Measurements from ENCODE around the gene RBM5.

Gene RBM5

DNA sequence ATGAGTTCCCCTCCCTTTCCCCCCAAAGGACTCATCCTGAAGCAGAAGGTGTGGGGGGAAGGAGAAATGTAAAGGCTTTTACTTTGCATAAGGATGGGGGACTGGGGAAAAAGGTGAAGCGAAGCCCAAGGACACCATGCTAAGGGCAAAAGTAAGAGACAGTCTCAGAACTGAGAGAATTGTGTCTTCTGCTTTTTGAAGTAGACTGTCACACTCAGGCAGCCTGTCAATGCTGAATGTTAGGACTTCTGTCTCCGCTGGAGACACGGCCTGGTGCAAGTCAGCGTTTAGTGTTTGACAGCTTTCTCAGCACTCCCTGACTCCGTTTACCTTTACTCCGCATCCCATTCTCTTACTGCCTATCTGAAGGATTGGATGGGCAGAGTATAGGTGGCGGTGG lies 13.8 kb downstream of the RBM5 start:
- ATAC-seq (ENCODE audit: low read depth) (no peak), DNase-seq (ENCODE audit: low spot score) (no peak)
- TF ChIP-seq, protein P1, sequence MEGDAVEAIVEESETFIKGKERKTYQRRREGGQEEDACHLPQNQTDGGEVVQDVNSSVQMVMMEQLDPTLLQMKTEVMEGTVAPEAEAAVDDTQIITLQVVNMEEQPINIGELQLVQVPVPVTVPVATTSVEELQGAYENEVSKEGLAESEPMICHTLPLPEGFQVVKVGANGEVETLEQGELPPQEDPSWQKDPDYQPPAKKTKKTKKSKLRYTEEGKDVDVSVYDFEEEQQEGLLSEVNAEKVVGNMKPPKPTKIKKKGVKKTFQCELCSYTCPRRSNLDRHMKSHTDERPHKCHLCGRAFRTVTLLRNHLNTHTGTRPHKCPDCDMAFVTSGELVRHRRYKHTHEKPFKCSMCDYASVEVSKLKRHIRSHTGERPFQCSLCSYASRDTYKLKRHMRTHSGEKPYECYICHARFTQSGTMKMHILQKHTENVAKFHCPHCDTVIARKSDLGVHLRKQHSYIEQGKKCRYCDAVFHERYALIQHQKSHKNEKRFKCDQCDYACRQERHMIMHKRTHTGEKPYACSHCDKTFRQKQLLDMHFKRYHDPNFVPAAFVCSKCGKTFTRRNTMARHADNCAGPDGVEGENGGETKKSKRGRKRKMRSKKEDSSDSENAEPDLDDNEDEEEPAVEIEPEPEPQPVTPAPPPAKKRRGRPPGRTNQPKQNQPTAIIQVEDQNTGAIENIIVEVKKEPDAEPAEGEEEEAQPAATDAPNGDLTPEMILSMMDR (IDR thresholded peaks at IDR 0.05; ENCODE audit: poor library complexity, severe bottlenecking), result no peak
- Histone ChIP-seq H3K4me1 (ENCODE audit: insufficient read depth, poor library complexity, severe bottlenecking) (no peaks in the 10 kb centered on the region), H3K27ac (ENCODE audit: poor library complexity, severe bottlenecking) (no peak overlapping the region), H3K9me3 (ENCODE audit: severe bottlenecking) (no peaks in the 10 kb centered on the region), H3K4me3 (ENCODE audit: severe bottlenecking) (no peak overlapping the region), H3K27me3 (ENCODE audit: insufficient read depth, poor library complexity, severe bottlenecking) (no peaks in the 10 kb centered on the region), H3K36me3 (ENCODE audit: low read depth) (peaks cover 99% of the 10 kb centered on the region)

DNA sequence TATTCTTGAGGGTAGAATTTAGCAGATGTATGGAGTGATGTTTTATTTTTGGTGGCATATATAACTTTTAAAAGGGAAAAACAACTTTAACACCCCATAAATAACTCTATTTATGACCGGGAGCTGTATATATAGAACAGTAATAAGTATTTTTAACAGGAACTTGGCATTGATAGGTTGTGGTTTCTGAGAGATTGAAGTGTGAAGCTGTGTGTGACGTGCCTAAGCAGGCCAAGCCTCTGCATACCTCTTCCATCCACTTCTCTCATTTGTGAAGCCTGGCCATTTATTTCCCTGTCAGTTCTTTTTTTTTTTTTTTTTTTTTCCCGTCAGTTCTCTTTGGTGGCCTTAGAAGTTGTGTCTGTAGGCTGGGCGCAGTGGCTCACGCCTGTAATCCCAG lies 23.0 kb downstream of the RBM5 start:
- H3K36me3 ChIP-seq (ENCODE audit: low read depth), result peaks cover 95% of the 10 kb centered on the region
- H3K9me3 ChIP-seq (ENCODE audit: severe bottlenecking), result no peaks in the 10 kb centered on the region
- ATAC-seq (ENCODE audit: low read depth), result no peak
- H3K27ac ChIP-seq (ENCODE audit: poor library complexity, severe bottlenecking), result no peak overlapping the region
- H3K4me1 ChIP-seq (ENCODE audit: insufficient read depth, poor library complexity, severe bottlenecking), result no peaks in the 10 kb centered on the region
- H3K27me3 ChIP-seq (ENCODE audit: insufficient read depth, poor library complexity, severe bottlenecking), result no peaks in the 10 kb centered on the region
- TF ChIP-seq, protein P1 (IDR thresholded peaks at IDR 0.05; ENCODE audit: poor library complexity, severe bottlenecking), result no peak
- no peak overlapping the region for H3K4me3 ChIP-seq (ENCODE audit: severe bottlenecking)
- no peak for DNase-seq (ENCODE audit: low spot score)

DNA sequence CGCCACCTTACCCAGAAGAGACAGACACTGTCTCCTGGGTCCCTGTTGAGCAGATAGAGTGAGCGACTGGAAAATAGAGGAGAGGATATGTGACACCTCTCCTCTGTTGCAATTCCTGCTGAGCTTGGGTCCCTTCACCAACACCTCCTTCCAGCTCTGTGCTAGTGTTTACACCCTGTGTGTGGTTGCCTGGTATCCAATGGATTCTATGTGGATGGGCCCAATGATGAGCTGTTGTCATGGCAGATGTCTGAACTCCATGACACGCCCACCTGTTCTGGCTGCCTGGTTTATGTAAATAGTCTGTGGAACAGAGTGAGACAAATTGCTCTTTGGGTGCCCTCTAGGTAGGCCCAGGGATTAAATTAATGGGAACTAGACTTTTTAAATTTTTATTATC lies 23.7 kb downstream of the RBM5 start:
- Histone ChIP-seq H3K4me1 (ENCODE audit: insufficient read depth, poor library complexity, severe bottlenecking) (no peaks in the 10 kb centered on the region), H3K4me3 (ENCODE audit: severe bottlenecking) (no peak overlapping the region), H3K27ac (ENCODE audit: poor library complexity, severe bottlenecking) (no peak overlapping the region), H3K9me3 (ENCODE audit: severe bottlenecking) (no peaks in the 10 kb centered on the region), H3K36me3 (ENCODE audit: low read depth) (peaks cover 95% of the 10 kb centered on the region), H3K27me3 (ENCODE audit: insufficient read depth, poor library complexity, severe bottlenecking) (no peaks in the 10 kb centered on the region)
- DNase-seq (ENCODE audit: low spot score) (no peak), ATAC-seq (ENCODE audit: low read depth) (peak; percentile 43; the same call in 1 of the 3 replicates)
- TF ChIP-seq, protein P1 (IDR thresholded peaks at IDR 0.05; ENCODE audit: poor library complexity, severe bottlenecking), result no peak

DNA sequence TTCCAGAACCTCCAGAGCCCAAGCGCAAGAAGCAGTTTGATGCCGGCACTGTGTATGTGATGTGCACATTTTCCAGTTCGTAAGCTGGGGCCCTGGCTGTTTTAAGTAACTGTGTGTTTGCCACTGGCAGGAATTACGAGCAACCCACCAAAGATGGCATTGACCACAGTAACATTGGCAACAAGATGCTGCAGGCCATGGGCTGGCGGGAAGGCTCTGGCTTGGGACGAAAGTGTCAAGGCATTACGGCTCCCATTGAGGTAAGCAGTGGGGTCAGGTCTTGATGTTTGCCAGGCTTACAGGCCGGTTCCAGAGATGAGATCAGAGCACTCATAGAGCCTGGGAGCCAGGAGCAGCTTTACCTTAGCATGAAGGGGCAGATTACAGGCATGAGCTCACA lies 28.4 kb downstream of the RBM5 start:
- Histone ChIP-seq H3K4me1 (ENCODE audit: insufficient read depth, poor library complexity, severe bottlenecking) (peaks cover 4% of the 10 kb centered on the region), H3K36me3 (ENCODE audit: low read depth) (peaks cover 69% of the 10 kb centered on the region), H3K27me3 (ENCODE audit: insufficient read depth, poor library complexity, severe bottlenecking) (no peaks in the 10 kb centered on the region), H3K4me3 (ENCODE audit: severe bottlenecking) (no peak overlapping the region), H3K27ac (ENCODE audit: poor library complexity, severe bottlenecking) (no peak overlapping the region), H3K9me3 (ENCODE audit: severe bottlenecking) (no peaks in the 10 kb centered on the region)
- DNase-seq (ENCODE audit: low spot score) (no peak), ATAC-seq (ENCODE audit: low read depth) (no peak)
- TF ChIP-seq, protein P1 (IDR thresholded peaks at IDR 0.05; ENCODE audit: poor library complexity, severe bottlenecking), result no peak

DNA sequence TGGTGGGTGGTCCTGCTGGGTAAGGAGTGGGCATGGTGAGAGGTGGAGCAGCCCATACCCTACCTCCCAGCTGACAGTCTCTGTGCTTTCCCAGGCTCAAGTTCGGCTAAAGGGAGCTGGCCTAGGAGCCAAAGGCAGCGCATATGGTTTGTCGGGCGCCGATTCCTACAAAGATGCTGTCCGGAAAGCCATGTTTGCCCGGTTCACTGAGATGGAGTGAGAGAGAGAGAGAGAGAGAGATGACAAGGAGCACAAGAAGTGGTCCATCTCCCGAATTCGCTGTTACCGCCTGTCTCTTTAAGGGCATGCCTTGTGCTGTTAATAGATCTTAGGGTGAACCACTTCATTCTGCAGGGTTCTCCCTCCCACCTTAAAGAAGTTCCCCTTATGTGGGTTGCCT lies 29.5 kb downstream of the RBM5 start:
- no peak overlapping the region for H3K27ac ChIP-seq (ENCODE audit: poor library complexity, severe bottlenecking)
- ATAC-seq (ENCODE audit: low read depth) (no peak), DNase-seq (ENCODE audit: low spot score) (no peak)
- TF ChIP-seq, protein P1 (IDR thresholded peaks at IDR 0.05; ENCODE audit: poor library complexity, severe bottlenecking), result no peak
- H3K36me3 ChIP-seq (ENCODE audit: low read depth), result peaks cover 59% of the 10 kb centered on the region
- no peak overlapping the region for H3K4me3 ChIP-seq (ENCODE audit: severe bottlenecking)
- no peaks in the 10 kb centered on the region for H3K9me3 ChIP-seq (ENCODE audit: severe bottlenecking)
- no peaks in the 10 kb centered on the region for H3K27me3 ChIP-seq (ENCODE audit: insufficient read depth, poor library complexity, severe bottlenecking)
- peaks cover 6% of the 10 kb centered on the region for H3K4me1 ChIP-seq (ENCODE audit: insufficient read depth, poor library complexity, severe bottlenecking)
